NCI-H82 (cell line): Measurements from ENCODE around the gene UBXN4.
"Not testable (repeated sequence)": the region's sequence is repeated elsewhere in the genome, so short reads cannot be mapped to it uniquely, and the experiment has no call there.

Experiments used
- DNase-seq: peaks from one replicate; lab custom pipeline; 2025; lab: John Stamatoyannopoulos, UW

UBXN4 gene

GRCh38 chr2:135762530-135762929 is 20.9 kb downstream of the UBXN4 start:
- no peak for DNase-seq

GRCh38 chr2:135768863-135769262 is 27.2 kb downstream of the UBXN4 start:
- DNase-seq, result no peak

- no peak for DNase-seq
Measured at GRCh38 chr2:135773319-135773718, 31.7 kb downstream of the UBXN4 start.

DNA sequence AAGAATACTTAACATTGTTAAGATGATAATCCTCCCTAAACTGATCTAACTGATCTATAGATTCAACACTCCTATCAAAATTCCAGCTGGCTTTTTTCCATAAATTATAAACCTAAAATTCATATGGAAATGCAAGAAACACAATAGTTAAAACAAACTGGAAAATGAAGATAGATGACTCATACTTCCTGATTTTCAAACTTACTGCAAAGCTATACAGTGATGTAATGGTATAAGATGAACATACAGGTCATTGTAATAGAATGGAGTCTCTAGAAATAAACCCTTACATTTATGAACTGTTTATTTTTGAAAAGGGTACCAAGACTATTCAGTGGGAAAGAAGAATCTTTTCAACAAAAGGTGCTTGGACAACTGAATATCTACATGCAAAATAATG is 32.3 kb downstream of the UBXN4 start:
- no peak for DNase-seq

GRCh38 chr2:135775420-135775819 is 33.8 kb downstream of the UBXN4 start:
- DNase-seq, result no peak

- no peak for DNase-seq
Measured at GRCh38 chr2:135776367-135776766, 34.7 kb downstream of the UBXN4 start.

- DNase-seq, result no peak
Measured at GRCh38 chr2:135782231-135782630, 40.6 kb downstream of the UBXN4 start.

- DNase-seq, result no peak
Measured at GRCh38 chr2:135783439-135783838, 41.8 kb downstream of the UBXN4 start.

DNA sequence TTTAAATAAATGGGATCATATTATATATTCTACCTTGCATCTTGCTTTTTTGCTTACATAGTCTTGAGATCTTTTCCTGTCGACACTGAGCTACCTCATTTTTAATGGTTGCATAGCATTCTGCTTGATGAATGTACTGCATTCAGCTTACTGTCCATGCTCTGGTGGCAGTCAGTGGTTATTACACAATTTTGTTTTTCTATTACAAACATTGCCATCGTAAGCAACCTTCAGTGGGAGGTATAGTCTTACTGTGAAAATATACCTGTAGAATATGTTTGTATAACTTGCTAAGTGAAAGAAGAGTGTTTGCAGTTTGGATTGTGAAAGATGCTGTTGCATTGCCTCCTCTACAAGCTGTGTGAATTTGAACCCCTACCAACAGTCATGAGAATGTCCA is 43.4 kb downstream of the UBXN4 start:
- DNase-seq, result no peak

GRCh38 chr2:135786823-135787222 is 45.2 kb downstream of the UBXN4 start:
- DNase-seq, result no peak

DNA sequence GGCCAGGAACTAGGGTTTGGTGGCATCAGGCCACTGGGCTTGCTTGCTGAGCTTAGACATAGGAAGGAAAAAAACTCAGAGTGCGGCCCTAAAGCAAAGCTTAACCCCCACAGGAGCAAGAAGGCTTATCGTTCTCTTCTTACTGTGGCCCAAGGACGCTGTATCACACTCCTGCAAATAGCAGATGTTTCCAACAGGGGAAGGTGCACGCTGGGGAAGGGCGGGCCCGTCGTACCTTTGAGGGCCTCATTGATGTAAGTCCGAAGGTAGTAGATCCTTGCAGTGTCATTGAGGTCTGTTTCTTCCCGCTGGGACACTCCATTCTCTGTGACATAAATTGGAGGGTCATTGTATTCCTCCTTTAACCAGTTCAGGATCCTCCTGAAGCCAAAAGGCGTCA is 48.8 kb downstream of the UBXN4 start:
- DNase-seq, result no peak

DNA sequence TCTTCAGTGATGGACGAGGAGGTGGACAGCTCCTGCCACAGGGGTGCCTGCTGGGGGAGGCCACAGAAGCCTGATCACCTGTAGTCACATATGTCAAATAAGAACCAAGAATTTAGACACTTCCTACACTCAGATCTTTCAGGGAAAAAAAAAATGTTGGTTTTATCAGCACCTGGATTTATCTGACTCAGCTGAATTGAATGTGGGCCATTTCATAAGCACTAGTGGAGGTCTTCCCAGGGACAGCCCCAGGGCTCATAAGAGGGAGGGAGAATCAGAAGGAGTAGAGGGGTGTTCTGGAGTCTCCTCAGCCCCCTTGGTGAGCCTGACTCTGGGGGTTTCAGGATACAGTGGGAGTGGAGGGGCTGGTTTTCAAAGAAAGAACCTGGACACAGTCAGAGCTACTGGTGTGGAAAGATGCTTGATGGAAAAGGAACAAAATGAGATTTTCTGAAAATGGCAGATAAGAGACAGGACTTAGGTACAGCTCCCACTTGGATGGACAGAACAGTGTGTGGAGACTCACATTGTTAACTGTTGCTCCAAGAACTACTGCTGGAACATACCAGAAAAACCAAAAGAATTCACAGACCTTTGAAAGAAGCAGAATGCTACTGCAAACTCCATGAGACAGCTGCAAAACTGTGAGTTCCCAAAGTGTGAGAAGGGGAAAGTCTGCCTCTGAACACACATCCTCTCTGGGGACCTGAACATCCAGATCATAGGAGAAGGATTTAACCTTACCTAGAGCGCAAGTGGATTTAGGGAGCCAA is 49.9 kb downstream of the UBXN4 start:
- no peak for DNase-seq

- DNase-seq, result no peak
Measured at GRCh38 chr2:135792401-135793150, 50.9 kb downstream of the UBXN4 start.

DNA sequence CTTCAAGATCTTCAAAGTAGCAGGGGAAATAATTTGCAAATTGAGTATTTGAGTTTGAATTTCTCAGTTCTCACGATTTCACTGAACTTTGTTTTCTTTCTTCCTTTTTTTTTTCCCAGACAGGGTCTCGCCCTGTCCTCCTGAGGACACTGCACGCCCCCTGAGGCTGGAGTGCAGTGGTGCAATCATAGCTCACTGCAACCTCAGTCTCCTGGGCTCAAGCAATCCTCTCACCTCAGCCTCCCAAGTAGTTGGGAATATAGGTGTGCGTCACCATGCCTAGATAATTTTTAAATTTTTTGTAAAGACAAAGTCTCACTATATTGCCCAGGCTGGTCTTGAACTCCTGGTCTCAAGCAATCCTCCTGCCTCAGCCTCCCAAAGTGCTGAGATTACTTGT is 54.0 kb downstream of the UBXN4 start:
- DNase-seq, result not testable (repeated sequence)

GRCh38 chr2:135796606-135797005 is 55.0 kb downstream of the UBXN4 start:
- DNase-seq, result no peak

DNA sequence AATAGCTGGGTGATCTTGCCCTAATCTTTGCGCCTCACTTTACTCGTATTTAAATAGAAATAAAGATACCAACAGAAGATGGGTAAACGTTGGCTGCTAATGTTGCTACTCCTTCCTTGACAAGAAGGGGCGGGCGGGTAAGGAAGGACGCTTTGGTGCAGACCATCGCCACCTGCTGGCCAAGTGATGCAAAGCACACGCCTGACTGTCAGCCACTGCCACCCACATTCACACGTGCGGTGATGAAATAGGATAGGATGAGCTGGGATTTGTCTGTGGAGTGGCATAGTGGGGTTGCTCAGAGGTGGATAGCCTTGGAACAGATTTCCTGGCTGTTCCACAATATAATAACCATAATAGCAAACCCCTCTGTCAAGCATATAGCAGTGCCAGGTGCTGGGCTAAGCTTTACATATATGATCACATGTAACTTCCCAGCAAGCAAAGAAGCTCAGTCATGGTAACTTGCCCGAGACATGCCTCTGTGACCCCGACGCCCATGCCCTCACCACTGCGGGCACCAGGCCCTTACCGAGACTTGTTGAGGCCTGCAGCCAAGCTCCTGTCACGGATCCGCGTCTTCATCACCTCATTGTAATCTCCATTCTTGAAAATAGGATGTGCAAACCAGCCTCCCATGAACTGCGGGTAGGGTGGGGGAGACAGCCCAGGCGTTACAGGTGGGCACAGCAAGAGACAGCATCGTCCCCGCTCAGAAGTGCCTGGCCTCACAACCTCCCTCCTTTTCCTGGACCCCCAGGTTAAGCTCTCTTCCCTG is 56.0 kb downstream of the UBXN4 start:
- DNase-seq, result peak; percentile 92

- DNase-seq, result no peak
Measured at GRCh38 chr2:135798275-135798705, 56.6 kb downstream of the UBXN4 start.

GRCh38 chr2:135798762-135799161 is 57.1 kb downstream of the UBXN4 start:
- peak; percentile 27 for DNase-seq

- DNase-seq, result no peak
Measured at GRCh38 chr2:135799738-135800137, 58.1 kb downstream of the UBXN4 start.

DNA sequence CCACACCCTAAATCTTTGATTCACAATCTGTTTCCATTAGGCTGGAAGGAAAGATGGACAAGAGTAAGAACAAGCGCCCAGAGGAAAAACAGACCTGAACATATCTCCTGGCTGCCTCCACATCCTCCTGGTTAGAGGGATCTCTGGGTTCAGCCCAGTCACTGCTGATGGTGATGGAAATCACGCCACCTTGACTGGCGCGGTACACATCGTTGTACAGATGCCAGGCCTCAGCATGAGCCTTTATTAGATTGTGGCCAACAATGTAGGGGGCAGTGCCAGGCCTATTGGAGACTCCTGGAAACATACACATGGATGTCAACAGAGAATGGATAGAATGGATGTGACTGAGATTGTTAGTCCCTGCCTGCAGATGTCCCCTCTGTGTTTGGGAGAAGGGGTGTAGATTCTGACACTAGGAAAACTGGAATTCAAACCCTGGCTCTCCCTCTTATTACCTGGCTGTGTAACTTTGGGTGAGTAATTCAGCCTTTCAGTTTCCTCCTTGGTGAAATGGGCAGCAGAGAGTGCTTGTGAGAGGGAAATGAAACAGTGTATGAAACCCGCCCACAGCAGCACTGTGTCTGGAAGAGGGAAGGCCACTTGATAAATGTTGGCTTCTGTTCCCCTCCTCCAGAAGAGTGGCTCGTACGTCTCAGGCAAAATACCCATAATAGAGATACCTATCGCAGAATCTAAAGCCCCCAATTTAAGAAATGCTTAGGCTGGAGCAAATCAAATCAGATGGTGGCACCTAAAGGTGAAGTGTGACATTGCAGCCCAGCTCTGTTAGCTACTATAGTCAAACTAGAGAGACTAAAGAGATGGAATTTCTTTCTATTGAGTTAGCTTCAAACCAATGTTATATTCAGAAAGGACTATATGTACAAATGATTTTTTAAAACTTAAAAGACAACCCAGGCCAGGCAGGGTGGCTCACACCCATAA is 59.1 kb downstream of the UBXN4 start:
- no peak for DNase-seq

GRCh38 chr2:135802350-135802749 is 60.7 kb downstream of the UBXN4 start:
- no peak for DNase-seq

DNA sequence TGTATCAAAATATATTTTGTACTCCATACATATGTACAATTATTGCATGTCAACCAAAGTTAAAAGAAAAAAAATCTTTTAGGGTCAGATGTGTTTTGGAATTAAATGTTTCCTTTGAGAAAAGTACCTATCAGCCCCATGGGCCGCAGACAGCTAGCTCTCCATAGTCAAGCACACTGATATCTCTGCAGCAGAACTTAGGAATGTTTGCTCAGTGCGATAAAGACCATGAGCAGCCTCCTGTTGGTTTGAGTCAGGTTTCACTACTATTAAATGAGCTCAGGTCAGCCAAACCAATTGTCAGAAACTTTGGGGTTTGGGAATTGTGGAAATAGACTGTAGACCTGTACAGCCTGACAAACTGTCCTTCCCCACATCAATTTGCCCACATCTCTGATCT is 61.6 kb downstream of the UBXN4 start:
- no peak for DNase-seq
